HG03064 (cell line): ENCODE results near the gene ENPP6.
"Not testable (repeated sequence)": the region's sequence is repeated elsewhere in the genome, so short reads cannot be mapped to it uniquely, and the experiment has no call there.

Source experiments
- ATAC-seq: cut with Tn5 transposase; IDR thresholded peaks from one replicate; pipeline ENCODE4 v1.9.1; 2021; ENCODE audit warnings: low read depth; ENCODE audit not compliant: unreplicated experiment

ENPP6 gene

GRCh38 chr4:184150102-184150839 lies 67.4 kb downstream of the ENPP6 start:
- ATAC-seq = no peak

- no peak for ATAC-seq
Measured at GRCh38 chr4:184148738-184149637, 68.7 kb downstream of the ENPP6 start.

DNA sequence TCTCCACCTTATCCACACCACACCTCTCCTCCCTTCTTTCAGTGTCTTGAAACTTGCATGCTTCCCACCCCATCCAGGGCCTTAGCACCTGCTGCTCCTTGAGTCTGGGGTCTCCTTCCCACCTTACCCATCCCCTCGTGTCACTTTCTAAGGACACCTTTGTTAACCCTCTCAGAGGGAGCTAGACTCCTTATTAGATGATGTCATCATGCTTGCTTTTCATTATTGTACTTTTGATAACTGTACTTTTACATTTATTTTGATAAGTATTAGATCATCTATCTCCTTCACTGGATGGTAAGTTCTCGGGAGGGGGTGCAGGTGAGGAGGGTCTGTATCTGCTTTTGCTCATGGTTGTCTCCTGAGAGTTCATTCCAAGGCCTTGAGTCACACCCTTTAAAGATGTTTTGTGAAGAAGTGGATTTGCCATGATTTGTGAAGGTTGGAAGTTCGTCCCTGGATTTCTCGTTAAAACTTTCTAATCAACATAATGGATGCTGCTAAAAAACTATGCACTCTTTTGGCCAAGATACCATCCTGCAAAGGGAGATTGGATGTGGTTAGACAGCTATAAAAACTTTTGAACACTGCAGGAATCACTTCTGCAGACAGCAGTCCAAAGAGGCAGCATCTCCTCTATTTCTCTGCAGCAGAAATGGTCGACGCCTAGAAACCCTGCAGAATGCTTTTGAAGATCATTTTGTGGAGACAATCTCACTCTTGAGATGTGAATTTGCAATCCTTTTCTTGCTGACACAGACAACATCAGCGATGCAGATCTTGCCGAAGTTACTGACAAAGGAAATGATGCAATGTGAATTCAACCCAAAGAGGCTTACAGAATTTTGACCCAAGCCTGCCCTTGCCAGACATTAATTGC lies 69.6 kb downstream of the ENPP6 start:
- ATAC-seq = no peak

DNA sequence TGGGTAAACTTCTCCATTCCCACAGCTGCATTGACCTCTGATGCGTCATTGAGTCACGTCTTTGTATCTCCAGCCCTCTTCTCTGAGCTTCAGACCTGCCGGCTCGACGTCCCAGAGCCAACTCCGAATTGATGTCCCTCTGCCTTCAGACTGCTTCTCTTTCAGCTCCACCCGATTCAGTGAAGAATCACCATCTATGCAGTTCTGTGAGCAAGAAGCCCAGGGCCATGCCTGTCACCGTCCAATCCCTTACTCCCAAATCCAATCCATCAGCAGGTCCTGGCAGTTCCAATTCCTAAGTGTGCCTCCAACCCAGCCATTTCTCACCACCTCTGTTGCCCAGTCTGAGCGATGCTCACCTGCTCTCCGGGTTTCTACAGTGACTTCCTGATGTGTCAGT lies 70.7 kb downstream of the ENPP6 start:
- no peak for ATAC-seq

GRCh38 chr4:184145596-184145995 lies 72.1 kb downstream of the ENPP6 start:
- ATAC-seq = no peak

GRCh38 chr4:184143770-184144564 lies 73.7 kb downstream of the ENPP6 start:
- ATAC-seq = no peak

GRCh38 chr4:184142121-184143000 lies 75.3 kb downstream of the ENPP6 start:
- ATAC-seq = no peak

DNA sequence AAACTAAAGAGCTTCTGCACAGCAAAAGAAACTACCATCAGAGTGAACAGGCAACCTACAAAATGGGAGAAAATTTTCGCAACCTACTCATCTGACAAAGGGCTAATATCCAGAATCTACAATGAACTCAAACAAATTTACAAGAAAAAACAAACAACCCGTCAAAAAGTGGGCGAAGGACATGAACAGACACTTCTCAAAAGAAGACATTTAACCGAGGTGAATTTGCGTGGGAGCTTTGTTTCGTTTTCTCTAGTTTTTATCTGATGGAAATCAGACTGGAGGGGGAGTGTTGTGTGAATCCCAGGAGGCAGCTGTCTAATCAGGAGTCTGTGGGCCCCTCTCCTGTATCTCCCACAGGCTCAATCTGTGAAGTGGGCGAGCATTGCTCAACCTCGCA lies 76.8 kb downstream of the ENPP6 start:
- not testable (repeated sequence) for ATAC-seq

DNA sequence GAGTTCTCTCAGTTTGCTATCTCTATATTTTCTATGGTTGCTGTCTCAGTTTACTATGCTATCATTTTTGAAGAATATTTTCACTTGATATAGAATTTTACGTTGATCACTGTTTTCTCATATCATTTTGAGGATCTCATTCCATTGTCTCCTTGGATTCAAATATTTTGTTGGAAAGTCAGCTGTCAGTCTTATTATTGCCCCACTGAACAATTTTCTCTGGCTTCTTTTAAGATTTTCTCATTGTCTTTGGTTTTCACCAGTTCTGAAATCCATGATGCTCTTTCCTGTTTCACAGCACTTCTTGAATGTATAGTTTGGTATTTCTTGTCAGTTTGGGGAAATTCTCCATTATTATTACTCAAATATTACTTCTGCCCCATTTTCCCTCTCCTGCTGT lies 81.1 kb downstream of the ENPP6 start:
- no peak for ATAC-seq

GRCh38 chr4:184126800-184127199 lies 90.9 kb downstream of the ENPP6 start:
- no peak for ATAC-seq

DNA sequence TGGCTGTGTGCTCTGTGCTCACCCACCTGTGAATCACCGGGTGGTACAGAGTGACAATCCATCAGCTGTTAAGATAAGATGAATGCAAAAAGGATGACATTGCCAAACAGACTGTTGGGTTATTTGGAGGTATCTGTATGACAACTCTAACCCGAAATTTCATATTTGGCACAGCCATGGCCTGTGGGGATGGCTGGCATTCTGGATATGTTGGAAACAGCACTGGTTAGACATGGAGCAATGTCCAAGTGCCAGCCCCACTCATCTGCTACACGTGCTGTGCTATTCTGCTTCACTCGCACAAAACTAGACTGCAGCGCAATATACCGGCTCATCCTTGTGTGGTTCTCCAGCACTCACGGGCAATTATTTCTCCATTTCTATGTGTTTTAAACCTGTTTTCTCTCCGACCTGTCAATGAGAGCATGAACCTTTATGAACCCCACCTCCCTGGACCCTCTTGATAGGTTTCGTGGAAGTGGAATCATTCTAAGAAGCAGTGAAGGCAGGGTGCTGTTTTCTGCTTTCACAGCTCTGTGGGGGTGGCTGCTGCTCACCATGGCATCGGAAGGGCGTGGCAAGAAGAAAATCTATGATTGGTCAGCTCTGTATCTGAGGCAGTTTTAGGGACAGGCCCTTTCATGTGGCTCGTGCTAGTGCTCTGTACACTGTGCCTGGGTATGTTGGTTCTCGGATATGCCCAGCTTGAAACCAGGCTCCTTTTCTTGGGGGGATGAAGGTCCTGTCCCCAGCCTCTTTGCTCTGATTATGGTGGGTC lies 94.9 kb downstream of the ENPP6 start:
- no peak for ATAC-seq

GRCh38 chr4:184120549-184121127 lies 97.0 kb downstream of the ENPP6 start:
- ATAC-seq = no peak

GRCh38 chr4:184117662-184118199 lies 99.9 kb downstream of the ENPP6 start:
- ATAC-seq = no peak

DNA sequence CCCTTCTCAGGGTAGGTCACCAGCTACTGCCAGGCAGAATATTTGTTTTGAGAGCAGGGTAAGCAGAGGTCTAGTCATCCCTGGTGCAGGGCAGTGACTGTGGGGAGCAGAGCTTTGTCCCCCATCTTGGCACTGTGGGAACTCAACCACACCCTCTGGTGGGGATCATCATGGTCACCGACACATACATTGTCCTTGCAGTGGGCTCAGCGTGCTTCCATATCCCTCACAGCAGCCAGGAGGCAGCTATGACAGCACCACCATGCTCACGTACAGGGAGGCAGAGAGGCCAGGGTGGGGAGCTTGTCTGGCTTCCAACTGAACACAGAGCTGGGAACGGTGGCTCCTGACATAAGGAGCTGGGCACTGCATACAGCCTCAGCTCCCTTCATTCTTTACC lies 102.3 kb downstream of the ENPP6 start:
- no peak for ATAC-seq

DNA sequence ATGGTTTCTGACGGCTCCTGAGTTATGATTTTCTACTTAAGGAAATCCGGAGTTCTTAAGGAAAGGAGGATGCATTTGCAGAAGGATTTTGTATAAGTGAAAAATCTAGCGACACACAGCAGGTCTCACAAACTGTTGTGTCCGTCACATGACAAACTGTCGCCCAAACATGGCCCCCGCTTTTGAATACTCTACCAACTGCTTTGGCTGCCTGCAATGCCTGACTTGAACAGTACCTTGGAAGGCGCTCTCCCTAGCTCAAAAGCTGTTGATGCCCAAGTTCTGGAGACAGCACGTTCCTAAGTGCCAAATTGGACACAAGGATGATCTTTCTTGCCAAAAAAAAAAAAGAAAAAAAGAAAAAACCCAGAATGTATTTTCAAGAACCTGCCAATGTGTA lies 103.2 kb downstream of the ENPP6 start:
- no peak for ATAC-seq

DNA sequence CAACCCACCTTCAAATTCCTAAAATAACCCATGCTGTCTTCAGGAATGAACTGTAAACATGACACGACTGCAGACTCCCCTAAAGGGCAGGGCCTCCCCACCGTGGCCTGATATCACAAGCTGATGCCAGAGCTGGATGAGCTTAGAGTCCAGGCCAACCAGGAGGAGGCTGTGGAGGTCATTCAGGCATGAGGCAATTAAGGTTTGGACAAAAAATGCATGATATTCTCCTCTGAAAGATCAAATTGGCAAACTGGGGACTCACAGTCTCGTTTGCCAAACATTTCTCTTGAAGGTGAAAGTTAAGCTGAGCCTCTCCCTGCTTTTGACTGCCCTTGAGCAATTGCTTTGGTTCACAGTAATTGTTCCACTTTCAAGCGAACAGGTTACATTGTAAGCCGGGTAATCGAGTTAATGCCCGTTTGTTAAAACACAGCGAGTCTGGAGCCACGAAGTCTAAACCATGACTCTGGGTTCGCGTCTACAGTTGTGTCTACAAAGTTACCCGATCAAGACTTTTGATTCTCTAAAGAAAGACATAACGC lies 105.6 kb downstream of the ENPP6 start:
- no peak for ATAC-seq

DNA sequence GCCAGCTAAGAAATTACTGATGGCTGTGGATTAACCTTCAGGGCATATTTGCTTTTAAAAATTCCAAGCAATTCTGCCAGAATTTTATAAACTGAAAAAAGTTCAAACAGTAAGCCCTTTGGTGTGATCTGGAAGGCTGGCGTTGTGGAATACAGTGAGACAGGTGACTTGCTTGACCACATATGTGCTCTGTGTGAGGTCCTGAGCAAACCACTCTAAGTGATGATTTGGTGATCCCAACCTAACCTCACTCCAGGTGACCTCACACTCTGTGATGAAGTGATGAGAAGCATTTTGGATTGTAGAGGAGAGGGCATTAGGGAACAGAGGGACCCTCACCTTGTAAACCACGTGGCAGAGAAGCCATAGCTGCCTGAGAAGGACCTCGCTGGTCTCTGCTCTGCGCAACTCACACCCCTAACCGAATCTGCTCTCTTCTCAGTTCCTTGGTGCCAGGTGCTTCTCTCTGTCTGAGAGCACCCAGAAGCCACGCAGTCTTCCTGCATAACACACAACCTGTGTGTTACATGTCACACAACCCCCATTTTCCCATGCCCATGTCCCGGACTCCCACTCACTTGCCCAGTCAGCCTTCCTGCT lies 106.3 kb downstream of the ENPP6 start:
- no peak for ATAC-seq
